Measurements from ENCODE around the gene SMARCE1. TPM values are rescaled to one million over a fixed set of nuclear protein-coding genes. Genes with fewer than 3 reads are reported as not detected.
A peak's percentile ranks its signal among the peaks of the same experiment; 100 is the strongest.

SMARCE1 gene
- total RNA-seq, 1 donor from 2014 or later = 49.2 TPM

DNA sequence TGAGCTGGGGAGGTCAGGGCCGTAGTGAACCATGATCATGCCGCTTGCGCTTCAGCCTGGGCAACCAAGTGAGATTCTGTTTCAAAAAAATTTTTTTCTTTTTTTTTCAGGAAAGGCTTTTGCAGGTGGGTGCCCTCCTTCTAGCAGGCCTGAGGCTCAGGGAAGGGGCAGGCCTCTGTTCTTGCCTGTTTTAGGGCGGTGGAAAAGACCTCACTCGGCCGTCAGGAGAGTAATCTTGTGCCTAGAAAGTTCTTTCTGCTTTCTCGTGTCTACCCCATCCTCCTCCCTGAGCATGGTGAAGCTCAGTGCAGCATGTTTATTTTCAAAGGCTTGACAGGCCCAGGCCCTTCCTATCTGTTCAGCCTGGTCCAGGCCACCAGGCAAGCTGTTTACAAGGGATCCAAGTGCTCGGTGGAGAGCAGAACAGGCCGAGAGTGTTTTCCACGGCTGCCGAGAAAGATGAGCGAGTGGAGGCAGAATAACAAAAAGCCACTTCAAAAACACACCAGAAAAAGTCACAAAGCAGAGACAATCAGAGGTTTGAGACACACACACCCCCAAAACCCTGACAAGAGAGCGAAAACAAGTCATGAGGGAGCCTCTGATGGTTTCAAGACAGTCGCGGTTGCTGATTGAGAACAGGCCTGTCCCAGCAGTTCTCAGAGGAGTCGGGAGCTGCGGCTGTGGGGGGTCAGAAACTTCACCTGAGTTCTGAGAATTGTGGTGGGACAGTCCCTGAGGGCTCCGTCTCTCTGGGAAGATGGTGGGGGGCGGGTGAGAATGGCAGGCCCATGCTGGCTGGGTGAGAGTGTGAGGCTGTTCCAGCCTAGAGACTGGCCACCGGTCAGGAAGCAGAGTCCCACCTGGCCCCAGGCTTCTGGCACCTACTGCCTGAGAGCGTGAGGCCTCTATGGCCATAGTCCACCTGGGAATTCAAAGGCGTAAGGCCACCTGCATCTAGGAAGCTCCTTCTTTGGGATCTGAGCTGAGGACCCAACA lies 44.9 kb downstream of the SMARCE1 start:
- FAIRE-seq (no peak), DNase-seq (ENCODE audit: low read depth) (no peak)
- H3K4me3 ChIP-seq (ENCODE audit: low read depth, low read length) = no peak overlapping the region
- H3K27me3 ChIP-seq (ENCODE audit: control insufficient read depth, insufficient read depth, low read length) = no peaks in the 10 kb centered on the region
- H3K36me3 ChIP-seq (ENCODE audit: control insufficient read depth, insufficient read depth, low read length) = no peaks in the 10 kb centered on the region
- TF ChIP-seq, protein P1, sequence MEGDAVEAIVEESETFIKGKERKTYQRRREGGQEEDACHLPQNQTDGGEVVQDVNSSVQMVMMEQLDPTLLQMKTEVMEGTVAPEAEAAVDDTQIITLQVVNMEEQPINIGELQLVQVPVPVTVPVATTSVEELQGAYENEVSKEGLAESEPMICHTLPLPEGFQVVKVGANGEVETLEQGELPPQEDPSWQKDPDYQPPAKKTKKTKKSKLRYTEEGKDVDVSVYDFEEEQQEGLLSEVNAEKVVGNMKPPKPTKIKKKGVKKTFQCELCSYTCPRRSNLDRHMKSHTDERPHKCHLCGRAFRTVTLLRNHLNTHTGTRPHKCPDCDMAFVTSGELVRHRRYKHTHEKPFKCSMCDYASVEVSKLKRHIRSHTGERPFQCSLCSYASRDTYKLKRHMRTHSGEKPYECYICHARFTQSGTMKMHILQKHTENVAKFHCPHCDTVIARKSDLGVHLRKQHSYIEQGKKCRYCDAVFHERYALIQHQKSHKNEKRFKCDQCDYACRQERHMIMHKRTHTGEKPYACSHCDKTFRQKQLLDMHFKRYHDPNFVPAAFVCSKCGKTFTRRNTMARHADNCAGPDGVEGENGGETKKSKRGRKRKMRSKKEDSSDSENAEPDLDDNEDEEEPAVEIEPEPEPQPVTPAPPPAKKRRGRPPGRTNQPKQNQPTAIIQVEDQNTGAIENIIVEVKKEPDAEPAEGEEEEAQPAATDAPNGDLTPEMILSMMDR (IDR thresholded peaks at IDR 0.05; ENCODE audit: insufficient read depth, low read length, severe bottlenecking) = no peak

DNA sequence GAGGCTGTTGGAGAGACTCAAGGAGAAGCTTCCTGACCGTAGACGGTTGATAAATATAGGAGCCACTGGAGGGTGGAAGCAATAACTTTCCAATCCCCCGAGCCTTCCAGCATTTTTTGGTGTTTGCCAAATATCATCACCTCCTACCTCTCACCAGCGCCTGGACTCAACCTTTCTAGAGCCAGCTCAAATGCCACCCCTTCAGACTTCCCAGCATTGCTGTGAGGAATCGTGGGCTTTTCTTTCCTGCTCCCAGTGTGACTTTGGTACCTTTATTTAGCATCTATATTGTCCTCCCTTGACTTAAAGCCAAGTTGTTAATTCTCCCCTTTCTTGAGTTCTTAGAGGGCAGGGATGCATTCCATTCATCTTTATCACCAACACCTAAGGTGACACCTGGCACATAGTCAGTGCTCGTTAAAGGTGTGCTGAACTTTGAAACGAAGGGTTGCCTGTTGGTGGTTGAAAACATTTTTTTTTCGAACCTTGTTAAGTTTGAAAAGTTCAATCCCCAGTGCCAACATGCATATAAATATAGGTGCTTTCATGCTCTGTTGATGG lies 47.1 kb downstream of the SMARCE1 start:
- Histone ChIP-seq H3K36me3 (ENCODE audit: control insufficient read depth, insufficient read depth, low read length) (no peaks in the 10 kb centered on the region), H3K4me3 (ENCODE audit: low read depth, low read length) (no peak overlapping the region), H3K27me3 (ENCODE audit: control insufficient read depth, insufficient read depth, low read length) (no peaks in the 10 kb centered on the region)
- FAIRE-seq = peak; percentile 40
- peak; percentile 15 for DNase-seq (ENCODE audit: low read depth)
- TF ChIP-seq, protein P1 (IDR thresholded peaks at IDR 0.05; ENCODE audit: insufficient read depth, low read length, severe bottlenecking) = no peak

DNA sequence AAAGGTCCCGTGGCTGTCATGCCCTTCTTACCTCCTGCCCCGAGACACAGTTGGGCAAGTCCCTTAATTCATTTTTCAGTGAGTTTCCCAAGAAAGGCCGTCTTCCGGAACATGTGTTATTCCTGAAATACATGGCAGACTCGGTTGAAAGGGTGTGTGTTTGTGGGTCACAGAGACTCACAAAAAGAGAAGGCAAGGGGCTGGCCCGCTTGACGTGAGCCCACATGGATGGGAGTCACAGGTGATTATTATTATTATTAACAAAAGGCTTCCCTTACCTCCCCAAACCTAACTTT lies 48.2 kb downstream of the SMARCE1 start:
- Histone ChIP-seq H3K27me3 (ENCODE audit: control insufficient read depth, insufficient read depth, low read length) (no peaks in the 10 kb centered on the region), H3K36me3 (ENCODE audit: control insufficient read depth, insufficient read depth, low read length) (no peaks in the 10 kb centered on the region), H3K4me3 (ENCODE audit: low read depth, low read length) (no peak overlapping the region)
- TF ChIP-seq, protein P1 (IDR thresholded peaks at IDR 0.05; ENCODE audit: insufficient read depth, low read length, severe bottlenecking) = no peak
- FAIRE-seq (no peak), DNase-seq (ENCODE audit: low read depth) (no peak)

DNA sequence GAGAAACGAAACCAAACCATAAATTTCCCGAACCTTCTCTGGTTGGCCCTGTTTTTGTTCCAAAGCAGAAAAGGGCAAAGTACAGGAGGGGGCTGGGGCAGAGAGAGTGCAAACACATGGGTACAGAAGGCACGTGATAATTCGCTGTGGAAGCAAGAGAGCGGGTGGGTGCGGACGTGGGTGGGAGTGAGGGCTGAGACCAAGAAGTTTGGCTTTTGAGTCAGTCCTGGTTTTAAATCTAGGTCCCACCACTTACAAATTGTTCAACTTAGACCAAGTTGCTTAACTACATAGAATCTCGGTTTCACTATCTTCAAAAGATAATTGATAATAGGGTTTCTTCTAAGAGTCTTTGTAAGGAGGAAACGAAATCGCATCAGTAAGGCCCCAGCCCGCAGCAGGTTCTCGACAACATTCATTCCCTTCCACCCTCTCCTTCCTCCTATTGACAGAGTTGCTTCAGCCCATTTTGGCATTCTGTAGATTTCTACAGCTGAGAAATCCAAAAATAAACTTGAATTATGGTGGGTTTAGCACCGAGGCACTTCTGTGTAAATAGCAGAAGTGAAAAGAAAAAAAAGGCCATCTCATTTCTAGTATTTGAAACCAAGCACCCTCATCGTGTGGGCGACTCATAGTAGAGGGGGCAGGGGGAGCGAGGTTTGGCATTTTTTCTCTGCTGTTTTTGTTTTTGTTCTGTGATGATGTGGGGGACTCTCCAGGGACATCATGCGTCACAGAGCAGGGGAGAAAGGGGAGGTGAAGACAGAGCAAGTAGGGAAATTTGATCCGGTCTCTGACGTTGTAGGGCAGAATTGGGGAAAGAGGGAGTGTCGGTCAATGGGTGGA lies 48.8 kb downstream of the SMARCE1 start:
- no peaks in the 10 kb centered on the region for H3K27me3 ChIP-seq (ENCODE audit: control insufficient read depth, insufficient read depth, low read length)
- no peak for DNase-seq (ENCODE audit: low read depth)
- no peak overlapping the region for H3K4me3 ChIP-seq (ENCODE audit: low read depth, low read length)
- TF ChIP-seq, protein P1 (IDR thresholded peaks at IDR 0.05; ENCODE audit: insufficient read depth, low read length, severe bottlenecking) = no peak
- H3K36me3 ChIP-seq (ENCODE audit: control insufficient read depth, insufficient read depth, low read length) = no peaks in the 10 kb centered on the region
- FAIRE-seq = no peak

DNA sequence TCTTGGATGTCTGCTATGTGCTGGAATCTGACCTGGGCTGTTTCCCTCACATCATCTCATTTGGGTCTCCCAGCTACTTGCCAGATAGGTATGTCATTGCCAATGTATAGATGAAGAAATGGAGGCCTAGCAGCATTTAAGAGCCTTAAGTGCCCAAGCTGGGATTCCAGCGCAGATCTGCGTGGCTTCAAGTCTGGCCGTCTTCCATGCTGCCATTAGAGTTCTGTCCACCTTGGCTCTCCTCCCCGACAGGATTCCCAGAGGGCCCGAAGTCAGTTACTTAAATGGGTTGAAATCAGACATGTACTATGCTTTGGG lies 49.4 kb downstream of the SMARCE1 start:
- TF ChIP-seq, protein P1 (IDR thresholded peaks at IDR 0.05; ENCODE audit: insufficient read depth, low read length, severe bottlenecking) = no peak
- Histone ChIP-seq H3K4me3 (ENCODE audit: low read depth, low read length) (no peak overlapping the region), H3K36me3 (ENCODE audit: control insufficient read depth, insufficient read depth, low read length) (no peaks in the 10 kb centered on the region), H3K27me3 (ENCODE audit: control insufficient read depth, insufficient read depth, low read length) (no peaks in the 10 kb centered on the region)
- DNase-seq (ENCODE audit: low read depth) (no peak), FAIRE-seq (no peak)

Measured in bronchial epithelial cell (primary cell).